NCI-H146 (cell line): Measurements from ENCODE around the gene UTY.

ENCODE experiments used
- DNase-seq: peaks from one replicate; lab custom pipeline; 2025; lab: John Stamatoyannopoulos, UW

The UTY gene

DNA sequence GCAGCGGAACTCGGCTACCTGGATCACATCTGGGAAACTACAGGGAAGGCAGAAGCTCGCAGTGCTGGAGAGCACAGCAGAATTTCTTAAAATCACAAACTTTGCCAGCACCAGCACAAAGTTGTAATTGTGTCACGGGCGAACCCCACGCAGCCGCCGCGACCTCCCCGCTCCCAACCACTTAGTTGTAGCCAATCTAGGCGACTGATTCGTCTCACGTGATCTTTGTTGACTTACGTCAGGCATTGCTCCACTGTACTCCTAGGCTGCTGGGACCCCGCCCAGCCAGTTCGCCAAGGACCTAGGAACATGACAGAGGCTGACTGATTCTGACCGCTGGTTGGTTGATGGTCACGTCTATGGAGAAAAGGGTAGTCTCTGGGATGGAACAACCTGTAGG, at the start of gene UTY:
Gene UTY, minus strand, starts transcription at position 206 of the 400 bp plus-strand sequence. CDS start 368 bp downstream, outside the sequence.
- no peak for DNase-seq

DNA sequence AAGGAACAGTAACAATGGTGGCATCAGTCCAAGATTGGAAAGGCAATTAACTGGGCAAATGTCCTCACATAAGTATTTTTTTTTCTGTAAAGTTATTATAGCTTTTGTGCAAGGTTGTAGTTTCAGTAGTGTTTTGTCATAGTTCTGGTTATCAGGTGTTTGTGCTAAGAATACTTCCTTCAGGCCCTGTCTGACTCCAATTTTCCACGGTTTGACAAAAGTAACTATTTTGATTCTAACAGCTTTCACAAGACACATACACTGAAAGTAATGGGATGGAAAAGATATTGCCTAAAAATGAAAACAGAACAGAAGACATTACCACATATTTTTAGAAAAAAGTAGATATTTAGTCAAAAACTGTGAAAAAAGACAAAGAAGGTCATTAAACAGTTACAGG, 40.6 kb upstream of the UTY start:
- no peak for DNase-seq

DNA sequence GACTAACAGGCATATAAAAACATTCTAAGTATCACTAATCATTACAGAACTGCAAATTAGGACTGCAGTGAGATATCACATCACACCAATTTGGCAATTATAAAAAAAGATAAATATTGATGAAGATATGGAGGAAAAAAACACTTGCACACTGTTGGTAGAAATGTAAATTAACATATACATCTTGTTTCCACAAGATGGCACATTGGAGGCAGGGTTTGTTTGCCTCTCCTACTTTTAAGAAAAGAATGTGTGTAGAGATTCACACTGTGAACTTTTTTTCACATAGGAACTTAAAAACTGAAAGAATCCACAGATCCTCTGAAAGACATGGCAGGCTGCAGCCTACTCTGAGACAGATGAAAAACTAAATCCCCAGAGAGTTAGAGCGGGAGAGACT, 21.4 kb upstream of the UTY start:
- no peak for DNase-seq

DNA sequence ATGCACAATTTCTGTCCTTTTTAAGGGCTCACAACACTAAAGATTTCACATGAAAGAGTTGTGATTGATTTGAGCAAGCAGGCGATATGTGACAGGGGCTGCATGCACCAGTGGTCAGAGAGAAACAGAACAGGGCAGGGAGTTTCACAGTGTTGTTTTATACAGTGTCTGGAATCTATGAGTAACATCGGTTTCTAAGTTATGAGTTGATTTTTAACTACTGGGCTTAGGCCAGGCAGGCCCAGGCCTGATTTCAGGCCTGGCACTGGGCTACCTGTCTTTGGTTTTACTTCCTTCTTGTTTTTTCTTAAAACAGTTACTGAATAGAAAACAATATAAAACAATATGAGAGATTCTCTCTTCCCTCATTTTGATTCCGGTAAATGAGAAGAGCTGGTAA, 13.9 kb upstream of the UTY start:
- no peak for DNase-seq

DNA sequence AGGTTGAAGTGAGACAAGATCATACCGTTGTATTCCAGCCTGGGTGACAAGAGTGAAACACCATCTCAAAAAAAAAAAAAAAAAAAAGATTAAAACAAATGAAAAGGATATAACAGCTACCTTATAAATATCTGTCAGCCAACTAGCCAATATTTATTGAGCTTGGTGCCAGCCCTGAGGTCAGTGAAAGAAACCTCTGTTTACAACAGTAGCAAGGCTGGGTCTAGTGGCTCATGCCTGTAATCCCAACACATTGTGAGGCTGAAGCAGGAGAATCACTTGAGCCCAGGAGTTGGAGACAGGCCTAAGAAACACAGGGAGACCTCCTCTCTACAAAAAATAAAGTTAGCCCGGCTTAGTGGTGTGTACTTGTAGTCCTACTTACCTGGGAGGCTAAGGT, 12.6 kb upstream of the UTY start:
- DNase-seq: no peak

GRCh38 chrY:13488738-13489137, 8.9 kb upstream of the UTY start:
- DNase-seq: no peak

DNA sequence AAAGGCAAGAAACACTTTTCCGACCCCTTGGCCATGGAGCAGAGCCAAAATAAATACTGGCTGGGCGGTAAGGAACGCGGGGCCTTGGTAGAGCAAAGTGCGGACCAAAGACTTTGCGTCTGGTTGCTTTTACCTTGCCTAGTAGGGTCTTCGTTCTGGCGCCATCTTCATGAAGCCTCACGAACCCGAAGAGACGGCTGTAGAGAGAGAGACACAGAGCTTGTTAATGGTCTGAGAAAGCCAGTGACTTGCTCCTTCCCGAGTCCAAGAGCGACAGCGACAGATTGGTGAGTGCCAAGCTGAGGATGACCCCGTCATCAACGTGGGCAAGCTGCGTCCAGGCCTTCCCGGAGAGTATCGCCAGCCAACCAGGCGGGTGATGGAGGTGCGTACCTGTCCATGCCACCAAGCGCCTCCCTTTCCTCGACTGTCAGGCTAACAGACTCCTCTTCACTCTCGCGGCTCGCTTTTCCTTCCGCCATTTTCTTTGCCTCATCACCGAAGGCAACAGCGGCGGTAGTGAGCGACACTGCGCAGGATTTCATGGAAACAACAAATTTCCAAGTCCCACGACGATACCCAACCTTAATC, 617 bp downstream of the UTY start:
- DNase-seq: no peak

DNA sequence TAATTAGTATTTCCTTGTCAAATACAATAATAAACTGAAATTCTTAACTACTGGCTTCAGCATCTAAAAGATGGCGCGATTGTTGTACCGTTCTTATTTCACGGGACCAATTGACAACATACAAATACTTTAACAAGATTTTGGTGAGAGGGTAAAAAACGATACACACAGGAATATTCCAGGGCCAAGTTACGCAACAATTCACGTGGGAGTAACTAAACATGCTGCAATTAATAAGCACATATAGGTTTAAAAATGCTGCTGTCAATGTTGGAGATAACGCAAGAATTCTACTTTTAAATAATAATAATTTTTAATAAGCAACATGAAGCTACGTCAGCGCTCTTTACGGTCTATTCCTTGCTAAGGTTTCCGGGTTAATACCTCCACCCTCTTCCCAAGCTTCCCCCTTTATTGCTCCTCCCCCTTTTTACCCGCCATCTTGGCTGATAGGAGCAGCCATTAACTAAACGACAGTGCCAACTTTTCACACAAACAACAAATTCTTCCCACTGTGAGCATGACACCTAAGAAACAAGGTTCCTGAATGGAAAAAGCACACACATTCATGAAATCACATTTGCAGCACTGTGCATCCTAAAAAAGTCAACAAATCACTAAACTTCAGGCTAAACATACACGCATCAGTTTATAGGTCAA, 1.6 kb downstream of the UTY start:
- no peak for DNase-seq

- no peak for DNase-seq
These were observed 4.8 kb downstream of the UTY start for GRCh38 chrY:13474997-13475396.

GRCh38 chrY:13451572-13451971, 28.3 kb downstream of the UTY start:
- no peak for DNase-seq

- no peak for DNase-seq
These were observed 29.2 kb downstream of the UTY start for GRCh38 chrY:13450596-13451130.

DNA sequence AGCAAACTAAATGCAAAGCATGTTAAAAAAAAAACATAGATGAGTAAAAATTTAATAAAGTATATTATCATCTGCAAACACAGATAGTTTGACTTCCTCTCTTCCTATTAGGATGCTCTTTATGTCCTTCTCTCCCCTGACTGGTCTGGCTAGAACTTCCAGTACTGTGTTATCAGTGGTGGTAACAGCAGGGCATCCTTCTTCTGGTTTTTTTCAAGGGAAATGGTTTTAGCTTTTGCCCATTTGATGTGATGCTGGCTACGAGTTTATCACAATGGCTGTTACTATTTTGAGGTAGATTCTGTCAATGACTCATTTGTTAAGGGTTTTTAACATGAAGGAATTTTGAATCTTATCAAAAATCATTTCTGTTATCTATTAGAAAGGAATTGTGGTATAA, 34.3 kb downstream of the UTY start:
- no peak for DNase-seq

GRCh38 chrY:13443146-13443545, 36.7 kb downstream of the UTY start:
- DNase-seq: no peak

- DNase-seq: no peak
These were observed 39.0 kb downstream of the UTY start for GRCh38 chrY:13440811-13441210.

- no peak for DNase-seq
These were observed 43.6 kb downstream of the UTY start for GRCh38 chrY:13435968-13436937.

DNA sequence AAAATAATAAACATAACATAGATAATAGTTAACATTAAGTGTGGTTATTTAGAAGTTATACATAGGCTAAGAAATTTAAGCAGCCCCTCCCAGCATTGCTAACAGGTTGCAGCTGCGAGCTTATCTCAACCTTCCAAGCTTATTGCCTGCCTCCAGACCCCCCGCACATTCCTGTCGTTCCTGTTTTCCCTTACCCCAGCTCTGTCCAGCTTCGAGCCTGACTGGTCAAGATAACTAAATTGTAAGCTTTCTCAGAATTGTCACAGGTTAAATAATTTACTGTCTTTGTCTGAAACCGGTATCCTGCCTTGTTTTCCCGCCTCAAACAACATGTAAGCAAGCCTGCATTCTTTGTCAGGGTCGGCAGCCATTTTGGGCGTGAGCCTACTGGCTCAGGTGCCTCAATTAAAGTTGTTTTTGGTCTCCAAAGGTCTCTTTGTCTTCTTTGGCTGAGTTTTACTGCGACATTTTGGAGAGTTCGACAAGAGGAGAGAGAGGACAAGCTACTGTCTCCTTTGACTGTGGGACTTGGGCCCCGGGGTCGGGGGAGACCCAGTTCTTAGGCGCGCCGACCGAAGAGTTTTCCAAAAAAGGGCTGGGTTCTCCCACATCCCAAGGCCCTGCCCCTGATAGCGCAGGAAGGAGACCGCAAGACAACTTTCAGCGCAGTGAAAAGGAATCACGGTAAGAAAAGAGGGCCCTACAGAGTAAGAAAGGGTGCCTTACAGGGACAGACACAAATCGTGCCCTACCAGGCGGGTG, 44.4 kb downstream of the UTY start:
- DNase-seq: no peak

DNA sequence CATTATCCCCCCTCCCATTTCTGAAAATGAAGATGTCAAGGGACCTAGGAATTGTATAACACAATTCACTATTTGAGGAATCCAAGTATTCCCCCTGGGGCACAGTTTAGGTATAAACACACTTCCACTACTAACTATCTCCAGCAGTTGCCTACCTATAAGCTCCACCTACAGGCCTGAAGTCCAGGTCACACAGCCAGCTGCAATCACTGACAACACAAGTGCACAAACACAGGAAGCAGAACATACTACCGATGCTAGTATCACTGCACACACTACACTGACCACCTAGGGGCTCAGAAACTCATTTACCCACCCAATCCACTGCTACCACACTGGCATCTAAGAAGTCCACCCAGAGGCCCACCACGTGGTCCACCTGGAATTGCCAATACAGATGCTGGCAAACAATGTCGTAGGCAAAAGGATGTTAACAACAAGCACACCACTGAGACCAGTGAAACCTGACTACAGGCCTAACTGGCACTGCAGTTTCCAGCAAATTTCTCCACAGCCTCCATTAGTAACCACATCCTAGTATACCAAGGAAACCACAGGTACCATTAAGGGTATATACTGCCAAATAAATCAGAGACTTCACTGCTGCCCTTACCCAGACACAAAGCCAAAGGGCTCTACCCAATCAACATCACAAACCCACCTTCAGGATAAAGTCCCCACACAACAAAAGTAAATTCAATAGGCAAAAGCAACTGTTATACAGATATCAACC, 47.4 kb downstream of the UTY start:
- DNase-seq: no peak

DNA sequence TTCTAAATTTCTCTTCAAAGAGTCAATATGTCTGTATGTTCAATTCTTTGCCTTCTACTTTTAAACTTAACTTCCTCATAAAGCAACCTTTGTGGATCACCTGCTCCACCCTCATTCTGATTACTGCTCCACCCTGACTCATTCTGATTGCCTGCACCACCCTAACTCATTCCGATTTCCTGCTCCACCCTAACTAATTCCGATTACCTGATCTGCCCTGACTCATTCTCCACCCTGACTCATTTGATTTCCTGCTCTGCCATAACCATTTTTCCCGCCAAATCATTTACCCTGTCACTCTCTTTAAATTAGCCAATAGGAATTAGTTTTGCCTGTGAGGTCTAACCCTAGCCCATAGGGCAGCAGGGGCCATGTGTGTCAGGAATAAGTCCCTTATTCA, 50.3 kb downstream of the UTY start:
- DNase-seq: no peak

- DNase-seq: no peak
These were observed 56.5 kb downstream of the UTY start for GRCh38 chrY:13423281-13423732.

DNA sequence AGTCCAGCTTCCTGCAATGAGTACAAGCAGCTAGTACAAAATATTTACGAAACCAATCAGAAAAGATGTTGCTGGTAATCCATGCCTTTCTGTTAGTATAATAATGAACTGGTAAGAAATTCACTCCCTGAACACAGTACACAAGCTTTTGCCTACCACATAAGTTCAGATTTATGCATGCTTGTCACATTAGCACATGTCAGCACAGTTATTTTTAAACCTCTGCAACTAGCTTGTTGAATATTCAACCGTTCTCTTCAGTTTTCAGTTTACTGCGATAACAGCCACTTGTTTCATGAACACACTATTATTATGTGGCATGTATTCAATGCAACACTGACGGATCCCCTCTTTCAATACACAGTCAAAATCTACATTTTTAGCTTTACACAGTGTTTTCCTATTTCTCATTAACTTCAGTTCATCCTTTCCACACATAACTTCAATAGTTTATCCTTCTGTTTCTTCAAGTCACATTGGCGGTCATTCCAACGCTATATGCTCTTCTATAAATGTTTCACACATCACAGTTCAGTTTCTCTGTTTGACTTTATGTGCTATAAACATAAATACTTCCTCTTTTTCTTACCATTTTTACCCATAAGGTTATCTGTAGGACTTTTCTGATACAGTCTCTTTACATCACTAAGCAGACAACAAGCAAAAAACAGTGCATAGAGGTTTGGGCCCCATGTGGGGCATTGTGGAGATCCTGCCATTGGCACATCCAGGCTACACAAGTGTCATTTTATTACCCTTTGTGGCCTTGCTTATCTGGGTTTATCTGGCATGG, 62.8 kb downstream of the UTY start:
- DNase-seq: no peak
